Fibroblast of peridontal ligament (primary cell): ENCODE measurements around the gene KCTD1.
"Not testable (repeated sequence)": the region's sequence is repeated elsewhere in the genome, so short reads cannot be mapped to it uniquely, and the experiment has no call there.

Experiments
- DNase-seq: peaks from one replicate; pipeline ENCODE4 v3.0.0-alpha.2; 2010; ENCODE audit errors: extremely low read depth

Gene KCTD1

DNA sequence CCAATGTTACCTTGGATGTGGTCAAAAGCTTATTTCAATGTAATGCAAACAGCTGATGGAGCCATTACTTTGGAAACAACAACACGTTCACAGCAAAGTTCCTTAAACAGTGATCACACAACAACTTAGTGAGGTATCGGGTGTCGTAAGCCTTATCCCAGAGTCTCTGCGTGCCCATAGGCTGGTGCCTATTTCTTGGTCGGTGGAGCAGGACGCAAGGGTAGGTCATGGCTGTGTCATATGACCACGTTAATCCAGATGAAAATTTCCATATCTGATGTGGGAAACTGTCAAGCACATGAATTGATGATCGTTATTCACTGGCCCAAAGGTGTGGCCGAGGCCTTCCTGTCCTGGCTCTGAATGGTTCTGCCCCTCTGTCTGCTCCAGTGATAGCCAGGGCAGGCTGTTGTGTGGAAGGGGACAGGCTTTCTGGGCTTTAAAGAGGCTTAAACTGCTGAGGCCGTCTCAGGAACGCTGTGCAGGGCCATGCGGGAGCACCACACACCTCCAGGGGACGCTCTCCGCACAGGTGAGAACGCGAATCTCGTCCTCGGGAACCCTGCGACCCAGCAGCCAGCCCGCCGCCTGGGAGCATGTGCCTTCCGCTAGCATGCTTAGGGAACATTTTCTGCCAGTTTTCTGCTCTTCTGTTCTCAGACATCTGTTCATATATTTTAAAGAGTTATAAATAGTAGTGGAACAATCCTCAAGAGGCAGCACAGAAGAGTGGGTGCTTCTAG lies 90.6 kb downstream of the KCTD1 start:
- no peak for DNase-seq

DNA sequence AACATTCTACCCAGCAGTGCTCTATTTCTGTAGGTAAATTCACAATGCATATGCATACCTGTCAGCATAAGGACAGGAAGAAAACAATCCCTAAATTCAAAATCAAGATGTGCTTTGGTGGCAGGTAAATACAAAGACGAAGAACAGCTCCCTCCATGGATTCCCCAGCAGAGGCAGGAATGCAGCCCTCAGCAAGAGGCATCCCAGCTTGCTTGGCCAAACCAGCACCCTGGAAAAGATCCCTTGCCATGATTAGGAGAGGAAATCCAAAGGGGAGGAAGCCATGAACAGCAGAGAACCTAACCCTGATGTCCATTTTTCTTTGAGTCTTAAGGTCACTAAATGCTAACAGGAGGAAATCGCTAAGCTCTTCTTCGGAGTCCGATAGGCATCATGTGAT lies 91.2 kb downstream of the KCTD1 start:
- DNase-seq = no peak

DNA sequence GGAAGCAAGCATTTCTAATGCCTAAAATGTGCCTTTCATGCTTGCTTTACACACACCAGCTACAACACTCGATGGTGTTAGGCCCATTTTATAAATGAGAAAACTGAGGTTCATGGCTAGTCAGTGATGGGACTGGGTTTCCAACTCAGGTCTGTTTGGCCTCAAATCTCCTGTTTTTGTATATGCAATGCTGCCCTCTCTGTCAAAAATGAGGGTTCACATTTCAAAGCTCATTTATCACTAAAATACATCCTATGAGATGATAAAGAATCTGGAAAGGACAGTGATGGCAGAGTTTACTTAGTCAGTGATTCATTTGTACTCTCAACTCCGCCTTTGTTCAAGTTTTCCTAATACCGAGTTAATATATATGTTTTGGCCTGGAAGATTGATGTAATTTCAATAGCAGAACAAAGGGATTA lies 92.3 kb downstream of the KCTD1 start:
- DNase-seq = no peak

DNA sequence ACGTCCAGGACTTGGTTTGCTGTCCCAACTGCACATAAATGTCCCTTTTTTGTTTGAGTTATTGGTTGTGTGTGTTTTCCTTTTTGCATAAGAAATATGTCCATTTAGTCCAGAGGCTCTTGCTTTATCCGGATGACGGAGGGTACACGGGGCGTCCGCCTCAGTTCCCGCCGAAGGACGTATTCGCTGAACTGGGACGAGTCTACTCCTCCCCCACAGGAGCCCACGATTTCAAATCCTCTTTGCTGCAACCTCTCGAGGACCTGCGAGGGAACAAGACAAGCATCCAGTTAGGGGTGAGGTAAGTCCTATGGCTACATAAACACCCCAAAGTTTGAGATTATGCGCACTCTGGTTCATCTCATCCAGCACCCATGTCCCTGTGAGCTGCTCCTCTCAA lies 92.7 kb downstream of the KCTD1 start:
- no peak for DNase-seq

DNA sequence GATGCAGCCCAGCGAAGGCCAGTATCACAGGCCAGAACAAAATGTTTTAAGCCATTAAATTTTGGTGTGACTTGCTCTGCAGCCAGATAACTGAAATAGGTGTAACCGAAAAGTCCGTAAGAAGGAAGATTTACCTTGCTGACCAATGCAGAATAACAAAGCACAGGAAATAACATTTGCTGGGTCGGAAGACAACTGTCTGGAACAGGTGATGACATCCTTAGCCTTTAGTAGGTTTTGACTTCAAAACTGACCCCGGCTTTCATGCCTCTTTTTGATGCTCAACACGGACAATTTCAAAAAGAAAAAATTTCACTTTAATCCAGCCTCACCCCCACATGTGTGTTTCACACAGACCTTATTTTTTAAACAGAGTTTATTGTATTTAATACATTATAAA lies 93.7 kb downstream of the KCTD1 start:
- DNase-seq = no peak

DNA sequence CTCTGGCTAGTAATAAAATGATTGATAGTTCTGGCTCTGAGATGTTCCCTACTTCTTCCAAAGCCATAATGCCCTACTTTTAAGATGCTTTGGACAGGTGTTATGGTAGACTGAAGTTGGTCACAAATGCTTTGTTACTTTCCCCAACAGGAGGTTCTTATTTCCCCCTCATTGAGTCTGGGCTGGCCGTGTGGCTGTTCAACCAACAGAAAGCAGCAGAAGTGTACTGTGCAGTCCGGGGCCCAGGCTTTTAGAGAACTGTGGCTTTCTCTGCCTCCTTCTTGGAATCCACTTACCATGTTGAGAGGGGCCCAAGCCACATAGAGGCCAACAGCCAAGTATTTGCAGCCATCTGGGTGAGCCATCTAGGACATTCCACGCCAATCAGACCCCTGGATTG lies 94.2 kb downstream of the KCTD1 start:
- DNase-seq = no peak

DNA sequence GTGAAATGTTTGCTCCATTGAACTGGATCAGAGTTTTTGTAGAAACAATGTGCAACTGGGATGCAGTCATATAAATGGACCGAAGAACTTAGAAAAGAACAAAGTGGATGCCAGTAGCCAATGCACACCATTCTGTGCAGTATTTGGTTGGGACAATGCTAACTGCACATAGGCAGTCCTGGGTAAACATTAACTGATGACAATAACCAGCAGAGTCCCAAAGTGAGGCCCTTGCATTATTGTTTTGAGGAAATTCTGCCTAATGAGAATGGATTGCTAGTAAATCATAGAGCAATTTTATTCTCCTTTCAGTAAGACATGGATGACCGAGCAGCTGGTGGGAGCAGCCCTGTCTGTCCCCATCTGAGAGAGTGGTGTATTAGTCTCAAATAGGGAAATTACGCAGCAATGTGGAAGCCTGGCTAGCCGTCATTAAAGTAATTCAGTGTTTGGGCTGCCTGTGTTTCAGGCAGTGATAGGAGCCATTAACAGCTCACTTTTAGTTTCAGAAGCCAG lies 94.9 kb downstream of the KCTD1 start:
- DNase-seq = no peak

DNA sequence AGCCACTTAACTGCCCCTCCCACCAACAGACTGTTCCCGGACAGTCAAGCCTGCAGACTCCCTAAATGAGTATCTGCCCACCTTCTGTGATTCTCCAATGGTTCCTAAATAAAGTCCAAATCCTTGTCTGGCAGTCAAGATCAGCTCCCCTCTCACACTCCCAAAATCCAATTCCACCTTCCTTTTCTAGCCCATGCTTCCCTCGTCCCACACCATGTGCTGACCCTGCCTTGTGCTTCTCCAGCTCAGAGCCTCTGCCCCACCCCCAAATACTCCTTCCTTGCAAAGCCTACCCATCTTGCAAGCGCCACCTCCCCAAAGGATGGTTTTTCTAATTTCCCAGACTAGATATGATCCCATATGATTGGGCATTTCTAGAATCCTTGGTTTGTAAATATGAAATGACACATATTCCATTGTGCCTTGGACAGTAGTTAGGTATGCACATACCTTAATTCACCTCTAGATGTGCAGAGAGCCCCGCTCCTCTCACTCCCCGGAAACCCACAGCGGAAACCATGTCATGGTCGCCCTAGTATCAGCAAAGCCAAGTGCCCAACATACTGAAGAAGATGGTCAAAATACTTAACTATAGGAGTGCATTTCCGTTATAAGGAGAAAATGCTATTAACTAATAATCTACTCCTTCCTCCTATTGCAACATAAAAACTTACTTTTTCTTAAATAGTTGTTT lies 97.2 kb downstream of the KCTD1 start:
- DNase-seq = no peak

DNA sequence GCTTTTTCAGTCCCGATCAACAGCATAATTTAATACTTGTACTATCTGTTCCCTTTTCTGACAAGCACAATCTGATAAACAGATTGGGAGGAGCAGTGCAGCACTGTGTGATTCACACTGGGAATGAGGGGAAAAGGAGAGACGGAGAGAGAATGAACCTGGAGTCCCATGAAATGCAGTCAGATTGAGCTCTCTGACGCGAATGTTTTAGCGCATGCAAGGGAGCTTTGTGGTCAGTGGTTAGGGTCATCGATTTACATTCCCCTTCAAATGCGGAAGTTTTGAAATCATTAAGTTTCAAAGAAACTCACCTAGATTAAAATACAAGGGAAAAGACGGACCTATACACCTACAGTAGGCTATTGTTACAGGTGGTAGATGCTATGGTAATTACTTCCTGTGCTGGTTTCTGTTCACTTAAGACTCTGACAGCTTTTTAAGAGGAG lies 99.6 kb downstream of the KCTD1 start:
- DNase-seq = peak; percentile 44

DNA sequence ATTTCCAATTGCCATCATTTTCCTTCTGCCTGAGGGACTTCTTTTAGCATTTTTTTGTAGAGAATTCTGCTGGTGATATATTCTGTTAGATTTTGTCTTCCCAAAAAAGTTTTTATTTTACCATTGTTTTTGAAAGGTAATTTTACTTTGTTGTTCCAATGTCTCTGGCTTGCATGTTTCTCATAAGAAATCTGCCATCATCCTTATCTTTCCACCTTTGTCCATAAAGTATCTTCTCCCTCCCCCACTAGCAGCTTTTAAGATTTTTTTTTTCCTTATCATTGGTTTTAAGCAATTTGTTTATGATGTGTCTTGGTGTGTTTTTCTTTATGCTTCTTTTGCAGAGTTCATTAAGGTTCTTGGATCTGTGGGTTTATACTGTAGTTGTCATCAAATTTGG lies 104.5 kb downstream of the KCTD1 start:
- no peak for DNase-seq

DNA sequence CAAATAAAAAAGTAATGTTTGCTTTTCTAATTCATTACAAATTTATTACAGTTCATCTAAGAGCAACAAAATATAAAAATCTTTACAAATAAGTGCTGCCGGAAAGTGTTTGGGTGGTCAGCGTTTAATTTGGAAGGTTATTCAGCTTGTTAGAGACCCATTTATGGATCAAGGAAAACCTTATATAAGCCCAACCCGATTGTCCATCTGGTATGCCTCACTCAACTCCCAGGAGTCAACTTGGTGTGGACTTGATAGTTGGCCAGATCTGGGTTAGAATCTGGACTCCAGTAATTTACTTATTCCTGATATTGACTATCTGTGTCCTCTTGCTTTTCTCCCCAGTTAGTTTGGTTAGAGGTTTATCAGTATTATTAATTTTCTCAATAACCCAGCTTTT lies 106.2 kb downstream of the KCTD1 start:
- DNase-seq = peak; percentile 51

DNA sequence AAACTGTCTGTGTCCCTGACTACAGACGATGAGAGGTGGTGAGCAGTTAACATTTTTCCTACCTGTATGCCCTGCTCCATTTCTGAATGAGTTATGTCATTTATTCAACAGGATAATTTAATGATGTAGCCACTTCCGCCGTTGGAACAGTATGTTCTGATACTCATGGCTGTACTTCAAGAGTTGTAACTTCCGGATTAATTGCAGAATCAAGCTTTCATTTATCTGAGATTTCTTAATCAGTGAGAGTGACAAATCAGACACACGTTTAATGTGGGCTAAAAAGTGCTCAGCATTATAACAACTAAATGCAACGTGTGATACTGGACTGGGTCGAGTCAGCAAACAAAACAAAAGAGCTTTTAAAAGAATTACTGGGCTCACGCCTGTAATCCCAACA lies 107.7 kb downstream of the KCTD1 start:
- no peak for DNase-seq

DNA sequence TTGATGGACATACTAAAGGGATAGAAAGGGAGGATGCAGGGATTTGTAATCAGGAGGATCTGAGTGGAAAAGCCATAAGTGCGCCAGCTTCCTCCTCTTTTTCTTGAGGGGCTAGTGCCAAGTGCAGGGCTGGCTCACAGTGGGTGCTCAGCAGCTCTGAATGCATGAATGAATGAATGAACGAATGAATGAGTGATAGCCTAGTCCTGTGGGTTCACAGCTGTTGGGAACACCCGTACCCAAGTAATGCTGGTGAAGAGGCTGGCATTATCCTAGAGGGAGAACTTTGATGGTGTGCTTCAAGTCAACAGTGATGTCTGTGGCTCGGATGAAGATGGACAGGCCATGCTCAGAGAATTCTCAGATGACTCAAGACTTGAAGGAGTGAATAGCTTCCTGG lies 108.8 kb downstream of the KCTD1 start:
- DNase-seq = no peak

DNA sequence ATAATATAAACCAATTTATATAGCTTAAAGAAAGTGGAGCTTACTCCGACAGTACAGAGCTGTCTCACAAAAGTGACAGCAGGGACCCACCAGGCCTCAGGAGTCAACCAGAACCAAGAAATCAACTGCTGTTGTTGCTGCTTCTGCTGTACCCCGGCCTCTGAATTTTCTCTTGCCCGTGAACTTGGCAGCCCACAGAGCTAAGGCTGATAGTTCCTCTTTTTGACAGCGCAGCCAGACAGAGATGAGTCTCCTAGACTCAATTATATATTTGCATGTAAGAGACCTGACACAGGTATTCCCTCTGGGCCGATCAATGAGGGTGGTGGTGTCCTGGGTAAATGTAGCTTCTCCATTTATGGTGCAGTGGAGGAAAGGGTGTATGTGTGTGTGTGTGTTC lies 109.4 kb downstream of the KCTD1 start:
- DNase-seq = no peak

DNA sequence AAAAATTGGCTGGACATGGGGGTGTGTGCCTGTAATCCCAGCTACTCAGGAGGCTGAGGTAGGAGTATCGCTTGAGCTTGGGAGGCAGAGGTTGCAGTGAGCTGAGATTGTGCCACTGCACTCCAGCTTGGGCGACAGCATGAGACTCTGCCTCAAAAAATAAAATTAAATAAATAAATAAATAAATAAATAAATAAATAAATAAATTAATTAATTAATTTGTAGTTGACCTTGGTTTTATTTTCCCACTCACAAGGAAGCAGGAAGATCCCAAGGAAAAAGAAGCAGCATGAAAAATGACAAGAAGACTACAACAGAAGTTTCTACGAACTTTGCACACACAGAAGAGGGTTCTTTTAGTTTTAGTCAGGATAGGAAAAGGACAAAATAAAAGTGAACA lies 110.7 kb downstream of the KCTD1 start:
- DNase-seq = not testable (repeated sequence)

DNA sequence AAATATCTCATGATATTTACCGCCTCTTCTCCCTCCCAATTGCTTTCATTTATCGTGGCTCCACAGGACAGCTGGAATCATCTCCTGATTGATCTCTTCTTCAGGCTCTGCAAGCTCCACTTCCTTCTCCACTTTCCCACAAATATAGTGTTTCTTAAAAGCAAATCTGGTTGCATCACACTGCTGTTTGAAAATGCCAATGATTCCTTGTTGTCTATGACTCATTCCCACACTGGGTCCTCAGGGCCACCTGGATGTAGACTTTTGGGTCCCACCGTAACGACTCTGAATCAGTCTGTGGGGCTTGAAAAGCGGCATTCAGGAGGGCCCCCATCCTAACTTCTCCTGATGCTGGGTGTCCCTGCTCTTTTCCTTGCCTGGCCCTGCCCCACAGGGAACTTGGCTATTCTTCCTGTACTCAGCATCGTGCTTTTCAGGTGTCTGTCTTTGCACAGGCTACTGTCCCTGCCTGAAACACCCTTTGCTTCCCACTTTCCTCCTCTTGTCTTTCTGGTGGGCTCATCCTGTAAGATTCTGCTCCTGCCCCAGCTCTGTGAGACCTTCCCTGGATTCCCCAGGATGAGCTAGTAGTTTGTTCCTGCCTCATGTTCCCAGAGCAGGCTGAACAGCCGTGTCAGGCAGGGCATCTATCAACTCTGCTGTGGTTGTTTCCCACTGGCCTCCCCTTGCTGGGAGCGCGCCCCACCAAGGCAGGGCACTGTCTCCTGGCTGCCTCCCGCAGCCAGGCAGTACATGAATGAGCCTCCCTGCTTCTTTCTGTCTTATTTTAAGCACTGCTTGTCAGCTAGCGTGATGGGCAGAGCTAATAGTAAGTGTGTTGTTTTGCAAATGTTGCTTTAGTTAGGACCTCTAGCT lies 111.9 kb downstream of the KCTD1 start:
- peak; percentile 70 for DNase-seq

DNA sequence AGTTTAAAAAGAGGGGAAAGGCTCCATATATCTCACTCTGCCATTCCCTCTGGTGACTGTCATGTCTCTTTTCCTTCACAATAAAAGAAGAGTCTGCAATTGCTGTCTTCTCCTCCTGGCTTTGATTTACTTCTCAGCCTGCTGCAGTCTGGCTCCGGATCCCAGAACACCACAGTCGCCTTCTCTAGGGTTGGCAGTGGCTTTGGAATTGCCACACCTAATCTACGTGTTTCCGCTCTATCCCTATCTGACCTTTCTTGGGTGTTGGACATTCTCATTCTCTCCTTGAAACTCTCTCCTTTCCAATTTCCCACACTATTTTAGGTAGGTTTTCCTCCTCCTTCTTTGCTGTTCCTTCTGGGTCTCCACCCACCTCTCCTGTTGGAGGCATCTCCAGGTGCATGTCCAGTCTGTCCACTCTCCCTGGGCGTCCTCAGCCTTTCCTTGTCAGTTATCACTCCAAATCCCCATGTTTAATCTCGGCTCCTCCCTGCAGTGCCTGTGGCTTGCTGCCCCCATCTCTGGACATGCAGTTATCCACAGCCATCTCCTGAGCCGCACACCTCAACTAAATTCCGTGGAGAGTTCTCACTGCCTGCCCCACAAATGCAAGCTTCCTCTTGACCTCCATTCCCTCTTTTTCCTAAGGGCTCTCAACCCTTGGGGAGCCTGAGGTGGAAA lies 112.8 kb downstream of the KCTD1 start:
- DNase-seq = no peak

DNA sequence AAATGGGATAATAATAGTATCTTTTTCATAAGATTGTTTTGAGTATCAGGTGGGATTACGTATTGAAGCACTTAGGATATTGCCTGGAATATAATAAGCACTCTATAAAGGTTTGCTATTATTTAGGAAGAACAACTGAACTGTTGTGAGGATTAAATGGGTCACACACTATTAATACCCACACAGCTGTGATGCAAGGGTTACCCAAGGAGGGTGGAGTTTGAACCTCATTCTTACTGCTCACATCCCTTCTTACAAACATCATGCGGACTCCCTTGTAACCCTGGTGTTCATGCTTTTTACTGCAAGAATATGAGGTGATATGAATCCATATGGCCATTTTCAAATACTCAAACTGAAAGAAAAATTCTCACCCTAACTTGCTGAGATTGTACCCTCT lies 113.5 kb downstream of the KCTD1 start:
- DNase-seq = no peak

DNA sequence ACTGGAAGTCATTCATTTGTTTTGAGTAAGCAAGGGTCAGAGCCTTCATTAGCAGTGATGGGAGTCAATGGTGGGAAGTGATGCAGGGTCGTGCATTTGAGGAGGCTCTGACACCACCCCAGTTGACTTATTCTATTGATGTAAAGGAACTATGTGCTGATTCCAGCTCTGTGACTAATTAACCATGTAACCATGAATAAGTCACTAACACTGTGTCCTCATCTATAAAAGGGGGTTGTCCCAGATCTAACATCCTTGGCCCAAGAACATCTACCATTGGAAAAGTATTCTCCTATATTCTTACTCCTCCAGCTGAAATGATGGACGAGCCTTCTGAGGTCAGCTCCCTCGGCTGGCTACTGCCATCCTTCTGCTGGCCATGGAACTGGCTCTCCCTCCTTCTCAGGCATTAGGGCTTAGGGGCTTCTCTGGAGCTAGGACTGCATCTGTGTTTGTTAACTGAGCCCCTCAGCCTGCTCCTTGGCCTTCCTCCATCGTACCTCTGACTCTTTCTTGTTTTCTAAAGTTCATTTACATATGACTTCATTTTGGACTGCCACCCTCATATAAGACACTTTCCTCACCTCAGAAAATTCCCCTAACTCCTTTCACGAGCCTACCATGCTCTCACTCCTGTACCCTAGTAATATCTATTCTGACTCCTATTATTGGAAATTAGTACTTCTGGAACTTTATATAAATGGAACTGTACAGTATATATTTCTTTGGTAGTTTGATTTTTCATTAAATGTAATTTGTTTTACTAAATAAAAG lies 115.5 kb downstream of the KCTD1 start:
- no peak for DNase-seq

DNA sequence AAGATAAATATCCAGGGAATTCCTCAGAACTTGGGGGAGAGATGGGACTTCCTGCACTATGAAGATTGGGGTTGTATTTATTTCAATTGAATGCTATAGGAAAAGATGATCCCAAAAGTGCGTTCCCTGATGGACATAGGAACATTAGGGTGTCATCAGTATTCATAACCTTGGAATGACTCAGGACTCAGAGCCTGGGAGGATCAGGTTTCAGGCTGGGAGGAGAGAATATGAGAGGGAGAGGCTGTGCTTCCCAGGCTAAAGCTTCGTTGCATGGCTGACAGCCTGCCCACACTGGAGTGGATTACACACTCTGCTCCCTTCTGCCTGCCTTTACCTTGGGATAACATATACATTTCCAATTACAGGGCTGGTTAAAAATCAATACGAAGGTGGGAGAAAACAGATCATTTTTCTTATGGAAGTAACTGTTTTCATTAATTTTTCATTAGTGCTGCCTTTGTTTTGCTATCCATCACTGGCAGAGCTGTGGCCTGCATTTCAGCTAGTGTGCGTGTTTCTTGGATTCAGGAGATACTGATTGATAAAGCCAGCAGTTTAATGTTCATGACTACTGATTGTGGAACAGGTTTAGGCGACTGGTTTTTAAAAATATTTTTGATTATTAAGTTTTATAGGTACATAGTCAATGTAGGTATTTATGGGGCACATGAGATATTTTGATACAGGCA lies 118.7 kb downstream of the KCTD1 start:
- peak; percentile 72 for DNase-seq
